ENCODE measurements around the gene LTBP1. TPM values are rescaled to one million over a fixed set of nuclear protein-coding genes. Genes with fewer than 3 reads are reported as not detected.

LTBP1 gene
- total and polyA plus RNA-seq, 2 of the 13 experiments (the other 11 are each of a cell fraction or from before 2014, with no cell fraction given): 0.12 to 0.22 TPM

DNA sequence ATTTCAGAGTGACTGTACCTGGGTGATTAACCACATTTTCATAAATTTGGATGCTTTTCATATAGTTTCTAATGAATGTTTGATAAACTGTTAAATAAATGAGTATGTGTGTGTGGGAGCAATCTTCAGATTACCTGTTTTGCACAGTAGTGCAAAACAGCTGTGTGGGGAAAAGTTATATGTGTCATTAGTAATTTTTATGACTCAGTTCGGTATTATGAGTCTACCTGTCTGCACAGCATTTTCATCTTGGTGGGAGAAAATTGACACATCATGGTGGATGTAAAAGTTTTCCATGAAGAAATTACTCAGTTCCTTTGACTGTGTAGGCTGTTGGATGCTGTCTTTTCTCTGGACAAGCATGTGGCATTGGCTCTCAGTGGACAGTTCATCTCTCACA is 43.8 kb downstream of the LTBP1 start (continued):
- TF ChIP-seq, protein P1, sequence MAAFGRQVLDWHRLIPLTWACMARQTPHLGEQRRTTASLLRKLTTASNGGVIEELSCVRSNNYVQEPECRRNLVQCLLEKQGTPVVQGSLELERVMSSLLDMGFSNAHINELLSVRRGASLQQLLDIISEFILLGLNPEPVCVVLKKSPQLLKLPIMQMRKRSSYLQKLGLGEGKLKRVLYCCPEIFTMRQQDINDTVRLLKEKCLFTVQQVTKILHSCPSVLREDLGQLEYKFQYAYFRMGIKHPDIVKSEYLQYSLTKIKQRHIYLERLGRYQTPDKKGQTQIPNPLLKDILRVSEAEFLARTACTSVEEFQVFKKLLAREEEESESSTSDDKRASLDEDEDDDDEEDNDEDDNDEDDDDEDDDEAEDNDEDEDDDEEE (CRISPR knock-in tag; IDR thresholded peaks at IDR 0.05): no peak
- TF ChIP-seq ZNF614 (CRISPR knock-in tag; IDR thresholded peaks at IDR 0.05; ENCODE audit: borderline replicate concordance): no peak
- TF ChIP-seq, protein P2, sequence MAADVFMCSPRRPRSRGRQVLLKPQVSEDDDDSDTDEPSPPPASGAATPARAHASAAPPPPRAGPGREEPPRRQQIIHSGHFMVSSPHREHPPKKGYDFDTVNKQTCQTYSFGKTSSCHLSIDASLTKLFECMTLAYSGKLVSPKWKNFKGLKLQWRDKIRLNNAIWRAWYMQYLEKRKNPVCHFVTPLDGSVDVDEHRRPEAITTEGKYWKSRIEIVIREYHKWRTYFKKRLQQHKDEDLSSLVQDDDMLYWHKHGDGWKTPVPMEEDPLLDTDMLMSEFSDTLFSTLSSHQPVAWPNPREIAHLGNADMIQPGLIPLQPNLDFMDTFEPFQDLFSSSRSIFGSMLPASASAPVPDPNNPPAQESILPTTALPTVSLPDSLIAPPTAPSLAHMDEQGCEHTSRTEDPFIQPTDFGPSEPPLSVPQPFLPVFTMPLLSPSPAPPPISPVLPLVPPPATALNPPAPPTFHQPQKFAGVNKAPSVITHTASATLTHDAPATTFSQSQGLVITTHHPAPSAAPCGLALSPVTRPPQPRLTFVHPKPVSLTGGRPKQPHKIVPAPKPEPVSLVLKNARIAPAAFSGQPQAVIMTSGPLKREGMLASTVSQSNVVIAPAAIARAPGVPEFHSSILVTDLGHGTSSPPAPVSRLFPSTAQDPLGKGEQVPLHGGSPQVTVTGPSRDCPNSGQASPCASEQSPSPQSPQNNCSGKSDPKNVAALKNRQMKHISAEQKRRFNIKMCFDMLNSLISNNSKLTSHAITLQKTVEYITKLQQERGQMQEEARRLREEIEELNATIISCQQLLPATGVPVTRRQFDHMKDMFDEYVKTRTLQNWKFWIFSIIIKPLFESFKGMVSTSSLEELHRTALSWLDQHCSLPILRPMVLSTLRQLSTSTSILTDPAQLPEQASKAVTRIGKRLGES (CRISPR knock-in tag; IDR thresholded peaks at IDR 0.05; ENCODE audit: borderline replicate concordance): no peak
- TF ChIP-seq, protein P3, sequence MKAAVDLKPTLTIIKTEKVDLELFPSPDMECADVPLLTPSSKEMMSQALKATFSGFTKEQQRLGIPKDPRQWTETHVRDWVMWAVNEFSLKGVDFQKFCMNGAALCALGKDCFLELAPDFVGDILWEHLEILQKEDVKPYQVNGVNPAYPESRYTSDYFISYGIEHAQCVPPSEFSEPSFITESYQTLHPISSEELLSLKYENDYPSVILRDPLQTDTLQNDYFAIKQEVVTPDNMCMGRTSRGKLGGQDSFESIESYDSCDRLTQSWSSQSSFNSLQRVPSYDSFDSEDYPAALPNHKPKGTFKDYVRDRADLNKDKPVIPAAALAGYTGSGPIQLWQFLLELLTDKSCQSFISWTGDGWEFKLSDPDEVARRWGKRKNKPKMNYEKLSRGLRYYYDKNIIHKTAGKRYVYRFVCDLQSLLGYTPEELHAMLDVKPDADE (CRISPR knock-in tag; IDR thresholded peaks at IDR 0.05): no peak
- TF ChIP-seq HDAC2 (CRISPR knock-in tag; IDR thresholded peaks at IDR 0.05): no peak
- TF ChIP-seq KDM2A (CRISPR knock-in tag; IDR thresholded peaks at IDR 0.05; ENCODE audit: borderline replicate concordance, low read depth): no peak
- TF ChIP-seq HNRNPUL1 (IDR thresholded peaks at IDR 0.05; ENCODE audit: low read depth, low read length): no peak
- TF ChIP-seq JDP2 (CRISPR knock-in tag; IDR thresholded peaks at IDR 0.05; ENCODE audit: borderline replicate concordance): no peak
- no peak for TF ChIP-seq ZNF205 (CRISPR knock-in tag; IDR thresholded peaks at IDR 0.05)
- no peak for TF ChIP-seq CHD2 (IDR thresholded peaks at IDR 0.05; ENCODE audit: low read depth, low read length)
- TF ChIP-seq ZNF335 (CRISPR knock-in tag; IDR thresholded peaks at IDR 0.05): no peak

All from HepG2 (cell line).